ENCODE measurements around the gene MYMK.

GRCh38 chr9:133519693-133520092 lies 5.1 kb downstream of the MYMK start:
- TF ChIP-seq POLR2A (IDR thresholded peaks at IDR 0.05) (no peak), CTCF (IDR thresholded peaks at IDR 0.05 in 4 of 5, conservative IDR thresholded peaks at IDR 0.05 in 1 of 5) (no peak)
